ENCODE results near the gene IPO8. TPM values are rescaled to one million over a fixed set of nuclear protein-coding genes. Genes with fewer than 3 reads are reported as not detected.

IPO8 gene
- total RNA-seq, 1 experiment from 2014 or later, result 48.0 TPM

GRCh38 chr12:30630979-30631285 is 64.7 kb downstream of the IPO8 start:
- H2AK5ac ChIP-seq (ENCODE audit: insufficient read length, low read length), result no peak overlapping the region

More at GRCh38 chr12:30630979-30631285, 64.7 kb downstream of the IPO8 start:
- no peaks in the 10 kb centered on the region for H3K27me3 ChIP-seq (ENCODE audit: insufficient read depth, low read length)
- Mint-ChIP-seq H3K36me3 (ENCODE audit: insufficient read depth in 1 of 3, low read depth in 3 of 3) (peaks cover 2 to 34% (median 21%) of the 10 kb centered on the region in 3 experiments; a peak in 6 of 7 replicates), H3K27me3 (ENCODE audit: low read depth) (no peaks in the 10 kb centered on the region), H3K27ac (no peak overlapping the region), H3K4me3 (no peak overlapping the region), H3K9me3 (no peaks in the 10 kb centered on the region), H3K4me1 (no peaks in the 10 kb centered on the region)
- H3T11ph ChIP-seq (ENCODE audit: low read length), result no peak overlapping the region
- no peaks in the 10 kb centered on the region for H3K23me2 ChIP-seq (ENCODE audit: insufficient read length, low read depth, low read length, poor library complexity, severe bottlenecking)
- H3K4me1 ChIP-seq (ENCODE audit: insufficient read depth, low read length), result no peaks in the 10 kb centered on the region
- no peak overlapping the region for H2BK5ac ChIP-seq (ENCODE audit: insufficient read length, low read length)
- H4K20me1 ChIP-seq (ENCODE audit: control insufficient read depth, insufficient read depth, insufficient read length), result no peaks in the 10 kb centered on the region
- H2BK120ac ChIP-seq (ENCODE audit: low read depth, low read length, poor library complexity, severe bottlenecking), result no peak overlapping the region
- no CpG with 5 or more reads among the region's 3 CpGs for WGBS (ENCODE audit: extremely low coverage, insufficient read length, low lambda C conversion rate)
- H3K4ac ChIP-seq (ENCODE audit: low read depth, low read length), result no peak overlapping the region
- H2BK12ac ChIP-seq (ENCODE audit: insufficient read length, low read depth, low read length), result no peak overlapping the region
- H3K9me3 ChIP-seq (ENCODE audit: control insufficient read depth, low read depth, low read length), result no peaks in the 10 kb centered on the region
- H2BK20ac ChIP-seq (ENCODE audit: low read depth, low read length, poor library complexity, severe bottlenecking), result no peak overlapping the region
- no peak overlapping the region for H4K8ac ChIP-seq (replicated peaks; ENCODE audit: insufficient read length, low read depth, low read length)
- no peak for DNase-seq
- no peak overlapping the region for H3K27ac ChIP-seq (ENCODE audit: insufficient read length, low read depth, low read length)
- H3K23ac ChIP-seq (ENCODE audit: insufficient read length, low read depth, low read length), result no peak overlapping the region
- H3K18ac ChIP-seq (ENCODE audit: insufficient read length, low read depth, low read length), result no peak overlapping the region
- H3K79me1 ChIP-seq (ENCODE audit: insufficient read depth, low read depth, low read length, poor library complexity, severe bottlenecking), result no peaks in the 10 kb centered on the region
- no peak overlapping the region for H3K14ac ChIP-seq (ENCODE audit: insufficient read depth, low read length)
- H3K4me2 ChIP-seq (ENCODE audit: insufficient read depth, insufficient read length, low read length), result no peak overlapping the region
- H3K56ac ChIP-seq (ENCODE audit: insufficient read length, low read depth, low read length), result no peak overlapping the region
- H4K5ac ChIP-seq (ENCODE audit: insufficient read length, low read depth, low read length), result no peak overlapping the region
- no peak for TF ChIP-seq CTCF (conservative IDR thresholded peaks at IDR 0.05)
- no peak overlapping the region for H2BK15ac ChIP-seq (ENCODE audit: low read depth, low read length)
- H3K9ac ChIP-seq (ENCODE audit: extremely low read depth, insufficient read length, low read length), result no peak overlapping the region
- H4K91ac ChIP-seq (ENCODE audit: insufficient read length, low read depth, low read length), result no peak overlapping the region
- H3K79me2 ChIP-seq (ENCODE audit: insufficient read depth, low read length), result no peaks in the 10 kb centered on the region
- H2AFZ ChIP-seq (ENCODE audit: low read length), result no peak overlapping the region

Data from H9 (cell line).